ENCODE results near the gene SELENOO. TPM values are rescaled to one million over a fixed set of nuclear protein-coding genes. Genes with fewer than 3 reads are reported as not detected.

SELENOO gene
- total RNA-seq, 2 experiments from 2014 or later, result 34.0 to 44.2 TPM

DNA sequence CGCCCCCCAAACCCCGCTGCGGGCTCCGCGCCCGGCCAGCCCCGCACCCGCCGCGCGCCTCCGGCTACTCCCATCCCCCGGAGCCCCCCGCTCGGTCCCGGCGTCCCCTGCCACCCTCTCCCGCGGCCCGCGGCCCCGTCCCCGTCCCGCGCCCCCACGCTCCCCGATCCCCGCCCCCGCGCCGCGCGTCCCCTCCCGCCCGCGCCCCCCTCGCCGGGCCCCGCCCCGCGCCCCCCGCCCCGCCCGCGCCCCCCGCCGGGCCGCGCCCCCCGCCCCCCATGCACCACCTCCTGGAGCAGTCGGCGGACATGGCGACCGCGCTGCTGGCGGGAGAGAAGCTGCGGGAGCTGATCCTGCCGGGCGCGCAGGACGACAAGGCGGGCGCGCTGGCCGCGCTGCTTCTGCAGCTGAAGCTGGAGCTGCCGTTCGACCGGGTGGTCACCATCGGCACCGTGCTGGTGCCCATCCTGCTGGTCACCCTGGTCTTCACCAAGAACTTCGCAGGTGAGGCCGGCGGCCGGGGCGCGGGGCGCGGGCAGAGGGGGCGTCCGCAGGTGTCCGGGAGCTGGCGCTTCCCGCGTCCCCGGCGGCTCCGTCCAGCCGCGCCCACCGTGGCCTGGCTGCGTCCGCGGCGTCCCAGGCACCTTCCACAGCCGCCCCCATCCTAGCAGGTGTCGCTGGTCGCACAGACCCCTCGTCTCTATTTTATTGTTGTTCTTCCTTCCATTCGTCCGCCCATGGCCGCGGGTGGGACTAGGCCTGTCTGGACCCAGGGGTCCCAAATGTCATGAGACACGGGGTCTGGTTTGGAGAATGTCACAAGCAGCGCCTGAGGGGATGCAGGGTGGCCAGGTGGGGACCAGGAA lies 30.1 kb upstream of the SELENOO start, which contains the start of gene PANX2:
TSS of gene PANX2 (plus strand) at position 279 of the 866 bp plus-strand sequence. CDS start at position 279, 0 bp downstream.
- intact Hi-C loops (cut with micrococcal nuclease; ENCODE audit: unreplicated experiment), result no loop called here
- TF ChIP-seq EZH2phosphoT487 (IDR thresholded peaks at IDR 0.05; ENCODE audit: borderline replicate concordance, low read depth, low read length), result no peak
- TF ChIP-seq, protein P1, sequence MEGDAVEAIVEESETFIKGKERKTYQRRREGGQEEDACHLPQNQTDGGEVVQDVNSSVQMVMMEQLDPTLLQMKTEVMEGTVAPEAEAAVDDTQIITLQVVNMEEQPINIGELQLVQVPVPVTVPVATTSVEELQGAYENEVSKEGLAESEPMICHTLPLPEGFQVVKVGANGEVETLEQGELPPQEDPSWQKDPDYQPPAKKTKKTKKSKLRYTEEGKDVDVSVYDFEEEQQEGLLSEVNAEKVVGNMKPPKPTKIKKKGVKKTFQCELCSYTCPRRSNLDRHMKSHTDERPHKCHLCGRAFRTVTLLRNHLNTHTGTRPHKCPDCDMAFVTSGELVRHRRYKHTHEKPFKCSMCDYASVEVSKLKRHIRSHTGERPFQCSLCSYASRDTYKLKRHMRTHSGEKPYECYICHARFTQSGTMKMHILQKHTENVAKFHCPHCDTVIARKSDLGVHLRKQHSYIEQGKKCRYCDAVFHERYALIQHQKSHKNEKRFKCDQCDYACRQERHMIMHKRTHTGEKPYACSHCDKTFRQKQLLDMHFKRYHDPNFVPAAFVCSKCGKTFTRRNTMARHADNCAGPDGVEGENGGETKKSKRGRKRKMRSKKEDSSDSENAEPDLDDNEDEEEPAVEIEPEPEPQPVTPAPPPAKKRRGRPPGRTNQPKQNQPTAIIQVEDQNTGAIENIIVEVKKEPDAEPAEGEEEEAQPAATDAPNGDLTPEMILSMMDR (conservative IDR thresholded peaks at IDR 0.05; ENCODE audit: low read length), result no peak
- BruUV-seq (replicated peaks), result no TSS peak
- Histone ChIP-seq H2AFZ (ENCODE audit: low read length) (no peak within 1 kb of the TSS), H3K9me2 (ENCODE audit: insufficient read depth, low read length) (no peaks in the 10 kb centered on the region), H3K4me1 (ENCODE audit: insufficient read depth, low read length, poor library complexity, severe bottlenecking) (peaks cover 14% of the 10 kb centered on the region), H3K4me3 (ENCODE audit: low read depth, low read length, poor library complexity, severe bottlenecking) (peak within 1 kb of the TSS; percentile 47), H4K20me1 (ENCODE audit: insufficient read depth, low read length) (no peaks in the 10 kb centered on the region), H3K9me3 (ENCODE audit: low read length) (no peaks in the 10 kb centered on the region), H3K79me2 (ENCODE audit: insufficient read depth, low read depth, low read length) (no peaks in the 10 kb centered on the region), H3K4me2 (ENCODE audit: low read length) (no peak within 1 kb of the TSS), H3K36me3 (ENCODE audit: insufficient read depth, low read length) (no peaks in the 10 kb centered on the region), H3K27ac (ENCODE audit: low read depth, low read length, poor library complexity, severe bottlenecking) (no peak within 1 kb of the TSS)
- CTCF ChIA-PET (ENCODE audit: unreplicated experiment), result no interaction called here
- DNase-seq (ENCODE audit: low spot score), result no peak
- POLR2A ChIA-PET, result no interaction called here

DNA sequence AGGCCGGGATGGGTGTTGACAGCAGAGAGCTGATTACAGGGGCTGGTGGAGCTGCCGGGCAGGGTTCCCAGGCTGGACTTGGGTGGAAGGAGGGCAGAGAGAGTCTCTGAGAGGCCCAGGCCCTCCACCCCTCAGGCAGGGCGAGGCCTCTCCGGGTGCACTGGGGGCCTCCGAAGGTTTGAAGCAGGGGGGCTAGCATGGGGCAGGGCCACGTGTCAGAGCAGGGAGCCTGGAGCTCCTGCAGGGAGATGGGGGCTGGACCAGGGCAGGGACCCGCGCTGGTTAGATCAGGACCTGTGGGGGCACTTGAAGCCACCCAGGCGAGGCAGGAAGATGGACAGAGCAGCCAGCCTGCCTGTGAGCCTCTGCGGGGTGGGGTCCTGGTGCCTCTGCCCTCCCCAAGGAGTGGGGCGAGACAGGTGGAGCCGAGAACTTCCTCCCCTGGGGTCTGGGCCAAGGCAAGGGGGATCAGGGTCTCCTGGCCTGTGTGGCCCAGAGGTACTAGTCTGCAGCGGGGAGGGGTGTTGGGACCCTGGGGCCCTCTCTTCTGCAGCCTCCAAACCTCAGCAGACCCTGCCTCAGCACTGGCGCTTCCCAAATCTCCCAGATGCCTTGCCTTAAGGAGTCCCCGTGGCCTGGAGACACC lies 29.4 kb upstream of the SELENOO start:
- intact Hi-C loops (cut with micrococcal nuclease; ENCODE audit: unreplicated experiment), result no loop called here
- H3K4me1 ChIP-seq (ENCODE audit: insufficient read depth, low read length, poor library complexity, severe bottlenecking), result peaks cover 14% of the 10 kb centered on the region
- no peak for DNase-seq (ENCODE audit: low spot score)
- H3K79me2 ChIP-seq (ENCODE audit: insufficient read depth, low read depth, low read length), result no peaks in the 10 kb centered on the region
- no peaks in the 10 kb centered on the region for H3K9me2 ChIP-seq (ENCODE audit: insufficient read depth, low read length)
- no peaks in the 10 kb centered on the region for H4K20me1 ChIP-seq (ENCODE audit: insufficient read depth, low read length)
- ChIA-PET POLR2A (no interaction called here), CTCF (ENCODE audit: unreplicated experiment) (no interaction called here)
- H2AFZ ChIP-seq (ENCODE audit: low read length), result no peak overlapping the region
- TF ChIP-seq, protein P1 (conservative IDR thresholded peaks at IDR 0.05; ENCODE audit: low read length), result no peak
- TF ChIP-seq EZH2phosphoT487 (IDR thresholded peaks at IDR 0.05; ENCODE audit: borderline replicate concordance, low read depth, low read length), result no peak
- BruUV-seq (replicated peaks), result no TSS peak
- H3K36me3 ChIP-seq (ENCODE audit: insufficient read depth, low read length), result no peaks in the 10 kb centered on the region
- no peaks in the 10 kb centered on the region for H3K9me3 ChIP-seq (ENCODE audit: low read length)
- H3K27ac ChIP-seq (ENCODE audit: low read depth, low read length, poor library complexity, severe bottlenecking), result no peak overlapping the region
- no peak overlapping the region for H3K4me2 ChIP-seq (ENCODE audit: low read length)
- no peak overlapping the region for H3K4me3 ChIP-seq (ENCODE audit: low read depth, low read length, poor library complexity, severe bottlenecking)

All from OCI-LY7 (cell line).